Renal cortex interstitium (tissue), 11 donors: ENCODE measurements around the gene RUNX1. TPM values are rescaled to one million over a fixed set of nuclear protein-coding genes. Genes with fewer than 3 reads are reported as not detected.
"Not testable (repeated sequence)": the region's sequence is repeated elsewhere in the genome, so short reads cannot be mapped to it uniquely, and the experiment has no call there.

ENCODE experiments used
- DNase-seq, 11 donors: peaks; one replicate each; pipeline ENCODE4 v3.0.0-alpha.2; 2013; ENCODE audit warnings: low read depth in 9 of 11, low spot score in 4 of 11; ENCODE audit errors: extremely low read depth in 1 of 11
- polyA plus RNA-seq, 3 donors: library from polyadenylated mRNA; unstranded; fragments of 120-200 nt; gene quantifications; one replicate each; pipeline ENCODE4 v1.2.1, GENCODE V29; 2013; ENCODE audit not compliant: insufficient read length in 3 of 3

RUNX1 gene
- polyA plus RNA-seq, 3 donors: 2.3 to 3.5 (median 2.4) TPM

GRCh38 chr21:35002879-35003722, 46.0 kb downstream of the RUNX1 start:
- no peak for DNase-seq

- no peak for DNase-seq
These were observed 49.6 kb downstream of the RUNX1 start for GRCh38 chr21:34999397-34999941.

- DNase-seq: no peak
These were observed 50.9 kb downstream of the RUNX1 start for GRCh38 chr21:34998176-34998575.

GRCh38 chr21:34997294-34997693, 51.8 kb downstream of the RUNX1 start:
- no peak for DNase-seq

- DNase-seq: no peak
These were observed 52.6 kb downstream of the RUNX1 start for GRCh38 chr21:34996304-34997101.

GRCh38 chr21:34995979-34996303, 53.2 kb downstream of the RUNX1 start:
- DNase-seq: no peak

- DNase-seq: no peak
These were observed 54.1 kb downstream of the RUNX1 start for GRCh38 chr21:34994766-34995631.

- DNase-seq: not testable (repeated sequence)
These were observed 55.6 kb downstream of the RUNX1 start for GRCh38 chr21:34993521-34993921.

- no peak for DNase-seq
These were observed 56.2 kb downstream of the RUNX1 start for GRCh38 chr21:34992736-34993398.

GRCh38 chr21:34992180-34992579, 56.9 kb downstream of the RUNX1 start:
- no peak for DNase-seq

GRCh38 chr21:34991366-34991957, 57.6 kb downstream of the RUNX1 start:
- no peak for DNase-seq

GRCh38 chr21:34990842-34991241, 58.3 kb downstream of the RUNX1 start:
- DNase-seq: no peak

- no peak for DNase-seq
These were observed 59.6 kb downstream of the RUNX1 start for GRCh38 chr21:34989337-34990151.

GRCh38 chr21:34988625-34989024, 60.5 kb downstream of the RUNX1 start:
- DNase-seq: no peak

GRCh38 chr21:34988139-34988538, 61.0 kb downstream of the RUNX1 start:
- peak in 7 of 11 donors; percentile 17 to 47 (median 31) for DNase-seq

GRCh38 chr21:34987501-34988072, 61.5 kb downstream of the RUNX1 start:
- no peak for DNase-seq
